ENCODE results near the gene CYBC1. TPM values are rescaled to one million over a fixed set of nuclear protein-coding genes. Genes with fewer than 3 reads are reported as not detected.

CYBC1 gene
- total and polyA plus RNA-seq, 4 donors: 30.3 to 83.0 (median 60.3) TPM

DNA sequence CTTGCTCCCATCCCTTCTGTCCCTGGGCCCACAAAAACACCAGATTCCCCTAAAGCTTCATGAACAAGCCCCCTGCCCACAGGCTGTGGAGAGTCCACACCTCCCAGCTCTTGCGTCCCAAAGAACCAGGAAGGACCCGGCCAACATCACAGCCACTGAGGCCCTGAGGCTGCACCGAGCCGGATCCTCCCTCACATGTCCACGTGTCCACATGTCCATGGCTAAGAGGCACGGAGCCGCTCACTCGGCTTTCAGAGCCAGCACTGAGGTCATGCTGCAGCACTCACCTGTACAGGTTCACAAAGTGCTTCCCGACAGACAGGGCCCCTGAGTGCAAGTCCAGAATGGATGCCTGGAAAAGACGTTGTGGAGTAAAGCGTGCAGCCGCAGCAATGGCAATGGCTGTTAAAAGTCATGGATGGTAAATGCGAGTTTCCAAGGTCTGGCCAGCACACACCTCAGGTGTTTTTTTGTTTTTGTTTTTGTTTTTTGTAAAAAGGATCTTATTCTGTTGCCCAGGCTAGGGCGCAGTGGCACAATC, 44.4 kb downstream of the CYBC1 start:
- no peak for DNase-seq (ENCODE audit: low read depth in 4 of 6, low spot score in 6 of 6)
- H3K27ac ChIP-seq (ENCODE audit: low read depth, low read length): no peak overlapping the region
- no peaks in the 10 kb centered on the region for H3K27me3 ChIP-seq (ENCODE audit: control insufficient read depth, insufficient read depth, low read length)
- WGBS (ENCODE audit: insufficient coverage): 97% methylated on average over 13 of the region's 14 CpGs
- no peaks in the 10 kb centered on the region for H3K4me1 ChIP-seq (ENCODE audit: control insufficient read depth, insufficient read depth, low read length)
- H3K4me3 ChIP-seq (ENCODE audit: low read depth, low read length): no peak overlapping the region
- H3K9me3 ChIP-seq (ENCODE audit: control insufficient read depth, insufficient read depth, low read length): no peaks in the 10 kb centered on the region
- H3K36me3 ChIP-seq (ENCODE audit: control insufficient read depth, insufficient read depth, low read length): peaks cover 74% of the 10 kb centered on the region

DNA sequence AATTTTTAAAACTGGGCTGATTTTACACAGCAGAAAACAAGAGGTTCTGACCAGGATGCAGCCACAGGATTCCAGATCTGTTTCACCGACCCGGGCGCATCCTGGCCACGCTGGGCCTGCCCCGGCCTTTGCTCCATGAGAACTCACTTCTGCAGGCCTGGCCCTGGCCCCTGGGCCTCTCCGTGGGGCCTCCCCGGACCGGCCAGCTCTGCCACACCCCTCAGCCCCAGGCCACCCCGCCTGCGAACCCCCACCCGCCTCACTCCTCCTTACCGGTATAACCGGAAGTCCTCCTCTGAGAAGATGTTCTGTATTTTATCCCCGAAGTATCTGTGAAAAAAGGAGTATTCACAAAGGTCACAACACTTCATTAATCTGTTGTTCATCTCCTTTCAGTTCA, 45.5 kb downstream of the CYBC1 start:
- Histone ChIP-seq H3K9me3 (ENCODE audit: control insufficient read depth, insufficient read depth, low read length) (no peaks in the 10 kb centered on the region), H3K4me1 (ENCODE audit: control insufficient read depth, insufficient read depth, low read length) (peaks cover 2% of the 10 kb centered on the region), H3K27ac (ENCODE audit: low read depth, low read length) (no peak overlapping the region), H3K27me3 (ENCODE audit: control insufficient read depth, insufficient read depth, low read length) (no peaks in the 10 kb centered on the region), H3K36me3 (ENCODE audit: control insufficient read depth, insufficient read depth, low read length) (peaks cover 76% of the 10 kb centered on the region), H3K4me3 (ENCODE audit: low read depth, low read length) (no peak overlapping the region)
- 91% methylated on average over 10 of the region's 14 CpGs for WGBS (ENCODE audit: insufficient coverage)
- DNase-seq (ENCODE audit: low read depth in 4 of 6, low spot score in 6 of 6): no peak

DNA sequence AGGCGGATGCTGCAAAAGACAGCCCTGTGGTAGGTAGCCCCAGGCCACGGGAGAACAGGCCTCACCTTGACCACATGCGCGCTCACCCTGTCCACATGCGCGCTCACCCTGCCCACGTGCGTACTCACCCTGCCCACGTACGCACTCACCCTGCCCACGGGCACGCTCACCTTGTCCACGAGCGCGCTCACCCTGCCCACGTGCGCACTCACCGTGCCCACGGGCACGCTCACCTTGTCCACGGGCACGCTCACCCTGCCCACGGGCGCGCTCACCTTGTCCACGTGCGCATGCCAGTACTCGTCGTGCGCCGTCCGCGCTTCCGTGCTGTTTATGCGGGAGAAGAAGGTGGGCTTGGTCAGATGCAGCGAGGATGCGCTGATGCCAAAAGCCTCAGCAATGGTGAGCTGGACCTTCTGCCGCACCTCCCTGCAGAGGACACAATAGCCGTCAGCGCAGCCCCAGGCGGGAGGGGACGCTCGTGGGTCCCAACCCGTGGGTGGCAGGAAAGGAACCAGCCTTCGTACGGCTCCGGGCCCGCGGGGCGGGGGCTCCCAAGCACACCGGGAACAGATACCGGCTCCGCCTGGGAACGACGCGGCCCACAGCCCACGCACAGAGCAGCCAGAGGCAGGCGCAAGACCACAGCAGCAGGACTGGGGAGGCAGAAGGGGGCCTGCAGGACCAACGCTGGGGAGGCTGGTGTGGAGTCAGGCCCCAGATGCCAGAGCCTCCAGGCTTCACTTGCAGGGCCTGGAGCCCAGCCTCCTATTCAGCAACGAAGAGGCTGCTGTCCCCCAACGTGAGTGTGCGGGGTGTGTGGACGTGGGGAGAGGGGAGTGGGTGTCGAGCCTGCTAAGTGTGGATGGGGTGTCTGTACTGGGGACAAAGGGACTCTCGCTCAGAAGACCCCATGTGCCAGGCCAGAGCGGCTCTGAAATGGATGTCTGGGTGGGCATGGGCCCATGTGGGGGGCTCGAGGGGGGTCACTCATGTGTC, 46.6 kb downstream of the CYBC1 start:
- no peak overlapping the region for H3K4me3 ChIP-seq (ENCODE audit: low read depth, low read length)
- DNase-seq (ENCODE audit: low read depth in 4 of 6, low spot score in 6 of 6): no peak
- WGBS (ENCODE audit: insufficient coverage): 97% methylated on average over 65 of the region's 67 CpGs
- H3K27ac ChIP-seq (ENCODE audit: low read depth, low read length): no peak overlapping the region
- H3K27me3 ChIP-seq (ENCODE audit: control insufficient read depth, insufficient read depth, low read length): no peaks in the 10 kb centered on the region
- no peaks in the 10 kb centered on the region for H3K9me3 ChIP-seq (ENCODE audit: control insufficient read depth, insufficient read depth, low read length)
- peaks cover 78% of the 10 kb centered on the region for H3K36me3 ChIP-seq (ENCODE audit: control insufficient read depth, insufficient read depth, low read length)
- peaks cover 13% of the 10 kb centered on the region for H3K4me1 ChIP-seq (ENCODE audit: control insufficient read depth, insufficient read depth, low read length)

DNA sequence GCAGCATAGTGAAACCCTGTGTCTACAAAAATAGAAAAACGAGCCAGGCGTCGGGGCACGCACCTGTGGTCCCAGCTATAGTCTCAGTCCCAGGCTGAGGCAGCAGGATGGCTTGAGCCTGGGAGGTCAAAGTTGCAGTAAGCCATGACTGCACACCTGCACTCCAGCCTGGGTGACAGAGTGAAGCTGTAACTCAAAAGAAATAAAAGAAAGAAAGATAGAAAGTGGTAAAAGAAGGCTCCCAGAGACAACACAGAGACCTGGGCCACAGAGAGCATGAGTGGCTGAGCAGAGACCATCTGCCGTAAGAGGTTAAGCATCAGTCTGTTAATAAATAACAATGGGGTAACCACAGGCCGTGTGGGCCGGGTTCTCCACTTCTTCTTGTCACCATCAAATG, 47.7 kb downstream of the CYBC1 start:
- peaks cover 14% of the 10 kb centered on the region for H3K4me1 ChIP-seq (ENCODE audit: control insufficient read depth, insufficient read depth, low read length)
- no peak for DNase-seq (ENCODE audit: low read depth in 4 of 6, low spot score in 6 of 6)
- H3K27me3 ChIP-seq (ENCODE audit: control insufficient read depth, insufficient read depth, low read length): no peaks in the 10 kb centered on the region
- 94% methylated on average over 4 of the region's 7 CpGs for WGBS (ENCODE audit: insufficient coverage)
- H3K4me3 ChIP-seq (ENCODE audit: low read depth, low read length): no peak overlapping the region
- H3K9me3 ChIP-seq (ENCODE audit: control insufficient read depth, insufficient read depth, low read length): no peaks in the 10 kb centered on the region
- no peak overlapping the region for H3K27ac ChIP-seq (ENCODE audit: low read depth, low read length)
- H3K36me3 ChIP-seq (ENCODE audit: control insufficient read depth, insufficient read depth, low read length): peaks cover 73% of the 10 kb centered on the region

DNA sequence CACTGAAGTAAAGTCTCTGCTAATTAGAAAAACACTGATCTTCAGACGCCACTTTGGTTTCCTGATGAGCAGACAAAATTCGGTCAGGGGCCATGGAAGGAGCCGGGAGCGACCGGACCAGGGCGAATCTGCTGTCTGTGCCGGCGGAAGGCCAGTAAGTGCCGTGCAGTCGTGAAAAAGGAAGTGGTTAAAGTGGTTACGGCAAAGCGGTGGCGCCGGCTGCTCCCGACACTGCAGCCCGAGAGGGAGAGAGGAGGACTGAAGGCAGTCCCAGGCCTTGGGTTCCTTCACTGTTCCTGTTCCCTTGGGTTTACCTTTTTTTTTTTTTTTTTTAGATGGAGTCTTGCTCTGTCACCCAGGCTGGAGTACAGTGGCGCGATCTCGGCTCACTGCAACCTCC, 49.7 kb downstream of the CYBC1 start:
- H3K4me3 ChIP-seq (ENCODE audit: low read depth, low read length): no peak overlapping the region
- no peaks in the 10 kb centered on the region for H3K27me3 ChIP-seq (ENCODE audit: control insufficient read depth, insufficient read depth, low read length)
- peaks cover 14% of the 10 kb centered on the region for H3K4me1 ChIP-seq (ENCODE audit: control insufficient read depth, insufficient read depth, low read length)
- 87% methylated on average over 15 of the region's 19 CpGs for WGBS (ENCODE audit: insufficient coverage)
- H3K9me3 ChIP-seq (ENCODE audit: control insufficient read depth, insufficient read depth, low read length): no peaks in the 10 kb centered on the region
- DNase-seq (ENCODE audit: low read depth in 4 of 6, low spot score in 6 of 6): no peak
- no peak overlapping the region for H3K27ac ChIP-seq (ENCODE audit: low read depth, low read length)
- peaks cover 75% of the 10 kb centered on the region for H3K36me3 ChIP-seq (ENCODE audit: control insufficient read depth, insufficient read depth, low read length)

DNA sequence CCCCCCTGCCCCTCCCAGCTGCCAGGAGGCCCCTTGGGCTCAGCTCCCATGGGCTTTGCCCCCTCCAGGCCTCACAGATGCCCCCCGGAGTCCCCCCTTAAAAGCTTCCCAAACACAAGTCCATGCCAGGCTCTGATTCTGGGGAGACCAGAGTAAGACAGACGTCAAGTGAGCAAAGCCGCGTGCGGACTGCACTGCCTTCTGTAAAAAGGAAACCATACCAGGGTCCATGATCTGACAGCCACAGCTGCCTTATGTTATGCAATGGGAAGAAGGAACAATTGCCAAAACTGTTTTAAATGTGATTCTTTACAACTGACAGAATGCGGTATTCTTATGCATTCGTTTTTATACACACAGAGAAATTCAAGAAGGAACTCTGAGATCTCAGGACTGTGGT, 50.3 kb downstream of the CYBC1 start:
- no peaks in the 10 kb centered on the region for H3K27me3 ChIP-seq (ENCODE audit: control insufficient read depth, insufficient read depth, low read length)
- H3K27ac ChIP-seq (ENCODE audit: low read depth, low read length): no peak overlapping the region
- 72% methylated on average over 4 of the region's 7 CpGs for WGBS (ENCODE audit: insufficient coverage)
- H3K4me1 ChIP-seq (ENCODE audit: control insufficient read depth, insufficient read depth, low read length): peaks cover 14% of the 10 kb centered on the region
- H3K36me3 ChIP-seq (ENCODE audit: control insufficient read depth, insufficient read depth, low read length): peaks cover 75% of the 10 kb centered on the region
- no peak overlapping the region for H3K4me3 ChIP-seq (ENCODE audit: low read depth, low read length)
- H3K9me3 ChIP-seq (ENCODE audit: control insufficient read depth, insufficient read depth, low read length): no peaks in the 10 kb centered on the region
- peak in 1 of 6 donors; percentile 12 for DNase-seq (ENCODE audit: low read depth in 4 of 6, low spot score in 6 of 6)

DNA sequence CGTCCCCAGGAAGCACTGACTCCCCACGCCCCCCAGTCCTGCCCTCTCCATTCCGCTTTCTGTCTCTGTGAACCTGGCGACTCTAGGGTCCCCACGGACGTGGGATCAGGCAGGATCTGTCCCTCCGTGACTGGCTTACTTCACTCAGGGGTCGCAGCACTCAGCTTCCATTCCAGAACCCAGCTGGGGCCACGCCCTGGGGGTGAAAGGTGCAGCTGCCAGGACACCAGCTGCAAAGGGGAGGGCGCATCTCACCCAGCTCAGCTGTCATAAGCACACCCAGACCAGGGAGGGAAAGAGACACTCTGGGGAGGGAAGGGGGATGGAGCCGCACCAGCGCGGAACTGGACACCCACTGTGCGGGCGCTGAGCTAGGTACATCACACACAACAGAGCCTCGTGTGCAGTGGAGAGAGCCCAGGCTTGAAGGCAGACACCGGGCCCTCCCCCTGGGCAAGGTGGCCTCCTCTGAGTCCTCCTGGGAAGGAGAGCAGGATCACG, 50.9 kb downstream of the CYBC1 start:
- no peaks in the 10 kb centered on the region for H3K9me3 ChIP-seq (ENCODE audit: control insufficient read depth, insufficient read depth, low read length)
- H3K36me3 ChIP-seq (ENCODE audit: control insufficient read depth, insufficient read depth, low read length): peaks cover 75% of the 10 kb centered on the region
- 62% methylated on average over 16 of the region's 18 CpGs for WGBS (ENCODE audit: insufficient coverage)
- peaks cover 14% of the 10 kb centered on the region for H3K4me1 ChIP-seq (ENCODE audit: control insufficient read depth, insufficient read depth, low read length)
- H3K27me3 ChIP-seq (ENCODE audit: control insufficient read depth, insufficient read depth, low read length): no peaks in the 10 kb centered on the region
- H3K27ac ChIP-seq (ENCODE audit: low read depth, low read length): peak overlapping the region; percentile 16
- peak in 1 of 6 donors; percentile 24 for DNase-seq (ENCODE audit: low read depth in 4 of 6, low spot score in 6 of 6)
- no peak overlapping the region for H3K4me3 ChIP-seq (ENCODE audit: low read depth, low read length)

DNA sequence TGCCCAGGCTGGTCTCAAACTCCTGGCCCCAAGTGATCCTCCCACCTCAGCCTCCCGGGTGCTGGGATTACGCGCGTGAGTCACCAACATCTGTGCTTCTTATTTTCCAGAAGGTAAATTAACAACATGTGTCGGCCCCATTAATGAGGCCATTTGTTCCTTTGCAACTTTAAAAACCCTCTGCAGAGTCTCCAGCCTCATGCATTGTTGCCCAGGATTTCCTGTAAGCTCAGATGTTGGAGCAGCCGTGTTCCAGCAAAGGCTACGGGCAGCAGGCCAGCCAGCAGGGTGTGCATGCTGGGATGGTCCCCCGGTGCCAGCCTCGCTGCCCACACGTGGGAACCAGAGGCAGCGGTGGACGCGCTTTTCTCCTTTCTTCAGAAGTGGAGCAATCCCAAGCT, 51.5 kb downstream of the CYBC1 start:
- Histone ChIP-seq H3K9me3 (ENCODE audit: control insufficient read depth, insufficient read depth, low read length) (no peaks in the 10 kb centered on the region), H3K4me3 (ENCODE audit: low read depth, low read length) (no peak overlapping the region), H3K4me1 (ENCODE audit: control insufficient read depth, insufficient read depth, low read length) (peaks cover 14% of the 10 kb centered on the region), H3K27me3 (ENCODE audit: control insufficient read depth, insufficient read depth, low read length) (no peaks in the 10 kb centered on the region), H3K36me3 (ENCODE audit: control insufficient read depth, insufficient read depth, low read length) (peaks cover 76% of the 10 kb centered on the region), H3K27ac (ENCODE audit: low read depth, low read length) (no peak overlapping the region)
- DNase-seq (ENCODE audit: low read depth in 4 of 6, low spot score in 6 of 6): peak in 4 of 6 donors; percentile 52 to 88 (median 72)
- 15% methylated on average over 9 of the region's 13 CpGs for WGBS (ENCODE audit: insufficient coverage)

DNA sequence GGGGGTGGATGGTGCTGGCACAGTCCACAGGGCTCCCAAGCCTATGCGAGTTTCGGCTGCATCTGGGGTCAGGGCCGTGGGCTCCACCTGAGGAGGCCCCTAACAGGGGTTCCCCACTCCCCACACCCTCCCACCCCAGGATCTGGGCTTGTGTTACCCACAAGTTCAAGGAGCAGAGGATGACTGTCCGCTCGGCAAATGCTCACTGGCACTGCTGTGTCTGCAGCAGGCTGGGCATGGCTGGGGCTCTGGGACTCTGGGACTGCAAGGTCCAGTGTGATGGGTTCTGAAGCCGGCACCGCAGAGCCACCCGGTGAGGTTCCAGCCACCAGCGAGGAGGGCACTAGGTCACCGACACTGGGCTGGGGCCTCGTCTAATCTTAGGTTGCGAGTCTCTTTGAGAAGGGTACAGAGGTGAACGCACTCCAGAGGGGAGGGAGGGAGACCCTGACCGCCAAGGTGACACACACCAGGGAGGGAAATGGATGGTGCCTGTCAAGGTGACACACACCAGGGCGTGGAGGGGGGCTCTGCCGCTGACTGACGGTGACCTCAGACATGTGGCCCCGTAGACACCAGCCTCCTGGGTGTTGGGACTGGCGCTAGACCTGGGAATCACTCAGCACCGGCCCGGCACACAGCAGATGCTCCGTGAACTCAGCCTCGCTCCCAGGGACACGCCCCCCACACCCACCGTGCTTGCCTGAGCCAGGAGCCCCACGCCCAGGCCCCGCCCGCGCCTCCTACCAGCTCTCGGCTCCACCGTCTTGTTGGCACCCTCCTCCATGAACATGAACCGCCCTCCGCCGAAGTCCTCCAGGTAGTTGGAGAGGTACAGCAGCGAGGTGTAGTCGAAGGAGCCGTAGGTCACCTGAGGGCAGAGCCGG, 52.9 kb downstream of the CYBC1 start:
- Histone ChIP-seq H3K9me3 (ENCODE audit: control insufficient read depth, insufficient read depth, low read length) (no peaks in the 10 kb centered on the region), H3K27ac (ENCODE audit: low read depth, low read length) (no peak overlapping the region), H3K36me3 (ENCODE audit: control insufficient read depth, insufficient read depth, low read length) (peaks cover 75% of the 10 kb centered on the region), H3K4me1 (ENCODE audit: control insufficient read depth, insufficient read depth, low read length) (peaks cover 14% of the 10 kb centered on the region), H3K27me3 (ENCODE audit: control insufficient read depth, insufficient read depth, low read length) (no peaks in the 10 kb centered on the region), H3K4me3 (ENCODE audit: low read depth, low read length) (no peak overlapping the region)
- WGBS (ENCODE audit: insufficient coverage): 91% methylated on average over 34 of the region's 38 CpGs
- DNase-seq (ENCODE audit: low read depth in 4 of 6, low spot score in 6 of 6): no peak
